ENCODE results near the gene RASD2. TPM values are rescaled to one million over a fixed set of nuclear protein-coding genes. Genes with fewer than 3 reads are reported as not detected.

RASD2 gene
- total RNA-seq, 4 donors from 2014 or later, result 0.06 to 0.26 (median 0.19) TPM; not detected in 1

DNA sequence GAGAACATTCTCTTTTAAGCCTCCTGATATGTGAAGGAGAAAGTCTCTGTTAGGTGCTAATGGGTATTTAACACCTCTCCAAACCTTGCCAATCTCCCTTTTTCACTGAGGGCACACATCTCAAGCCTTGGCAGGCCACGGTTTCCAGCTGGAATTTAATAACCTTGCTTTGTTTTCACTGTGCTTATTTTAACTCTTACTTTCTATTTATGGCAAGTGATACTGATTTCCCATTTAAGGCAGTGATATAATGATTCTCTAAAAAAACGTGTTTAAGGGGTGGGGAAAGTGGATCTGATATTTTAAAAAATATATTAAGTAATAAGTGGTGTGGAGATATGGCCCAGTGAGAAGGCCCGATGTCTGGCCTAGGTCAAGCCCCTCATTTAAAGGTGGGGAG, 1.1 kb upstream of the RASD2 start:
- H3K27ac ChIP-seq, result peak overlapping the region in 3 of 4 donors; percentile 51 to 76 (median 63)
- no peaks in the 10 kb centered on the region for H3K9me3 ChIP-seq
- 8 to 14% methylated on average over 3 of the region's 3 CpGs for WGBS, 2 donors
- H3K4me3 ChIP-seq, result peak overlapping the region in 3 of 4 donors; percentile 43 to 74 (median 57)
- H3K27me3 ChIP-seq, result peaks cover 0 to 79% (median 0%) of the 10 kb centered on the region in 4 donors
- intact Hi-C loops (cut with DNase I), result no loop called here
- no peaks in the 10 kb centered on the region for H3K36me3 ChIP-seq
- no peak for TF ChIP-seq POLR2A (IDR thresholded peaks at IDR 0.05)
- peaks cover 9 to 42% (median 13%) of the 10 kb centered on the region in 3 donors for H3K4me1 ChIP-seq
- no peak for DNase-seq

DNA sequence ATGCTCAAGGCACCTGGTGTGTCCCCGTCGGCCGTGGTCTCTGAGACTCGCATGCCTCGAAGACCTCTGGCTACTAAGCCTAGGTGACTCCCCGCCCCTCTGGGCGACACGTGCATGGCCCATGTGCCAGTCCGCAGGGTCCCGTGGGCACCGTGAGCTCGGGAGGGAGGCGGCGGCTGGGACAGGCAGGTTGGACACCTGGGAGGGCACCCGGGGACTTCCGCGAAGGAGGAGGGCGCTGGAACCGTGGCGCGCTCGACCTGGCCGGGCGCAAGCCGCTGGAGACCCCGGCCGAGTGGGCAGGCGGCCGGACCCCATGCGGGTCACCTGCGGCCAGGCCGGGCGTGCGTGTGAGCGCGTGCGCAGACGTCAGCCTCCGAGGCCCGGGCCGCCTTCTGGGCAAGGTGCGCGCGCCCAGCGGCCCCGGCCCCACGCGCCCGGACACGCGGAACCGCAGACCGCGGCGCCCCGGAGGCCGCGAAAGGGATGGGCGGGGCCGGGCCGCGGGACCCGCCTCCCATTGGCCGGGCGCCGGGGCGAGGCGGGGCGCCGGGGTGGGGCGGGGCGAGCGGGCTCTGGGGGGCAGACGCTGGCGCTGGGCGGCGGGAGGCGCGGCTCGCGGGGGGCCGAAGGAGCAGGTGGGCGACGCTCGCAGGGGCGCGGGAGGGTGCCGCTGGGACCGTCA, 579 bp upstream of the RASD2 start:
- peaks cover 9 to 42% (median 13%) of the 10 kb centered on the region in 3 donors for H3K4me1 ChIP-seq
- peak overlapping the region; percentile 0 to 76 (median 57) for H3K27ac ChIP-seq
- peaks cover 0 to 79% (median 0%) of the 10 kb centered on the region in 4 donors for H3K27me3 ChIP-seq
- intact Hi-C loops (cut with DNase I), result no loop called here
- peak overlapping the region; percentile 29 to 74 (median 50) for H3K4me3 ChIP-seq
- 11 to 13% methylated on average over 4 to 6 of the region's 89 CpGs for WGBS, 2 donors
- no peaks in the 10 kb centered on the region for H3K9me3 ChIP-seq
- TF ChIP-seq, protein P1, sequence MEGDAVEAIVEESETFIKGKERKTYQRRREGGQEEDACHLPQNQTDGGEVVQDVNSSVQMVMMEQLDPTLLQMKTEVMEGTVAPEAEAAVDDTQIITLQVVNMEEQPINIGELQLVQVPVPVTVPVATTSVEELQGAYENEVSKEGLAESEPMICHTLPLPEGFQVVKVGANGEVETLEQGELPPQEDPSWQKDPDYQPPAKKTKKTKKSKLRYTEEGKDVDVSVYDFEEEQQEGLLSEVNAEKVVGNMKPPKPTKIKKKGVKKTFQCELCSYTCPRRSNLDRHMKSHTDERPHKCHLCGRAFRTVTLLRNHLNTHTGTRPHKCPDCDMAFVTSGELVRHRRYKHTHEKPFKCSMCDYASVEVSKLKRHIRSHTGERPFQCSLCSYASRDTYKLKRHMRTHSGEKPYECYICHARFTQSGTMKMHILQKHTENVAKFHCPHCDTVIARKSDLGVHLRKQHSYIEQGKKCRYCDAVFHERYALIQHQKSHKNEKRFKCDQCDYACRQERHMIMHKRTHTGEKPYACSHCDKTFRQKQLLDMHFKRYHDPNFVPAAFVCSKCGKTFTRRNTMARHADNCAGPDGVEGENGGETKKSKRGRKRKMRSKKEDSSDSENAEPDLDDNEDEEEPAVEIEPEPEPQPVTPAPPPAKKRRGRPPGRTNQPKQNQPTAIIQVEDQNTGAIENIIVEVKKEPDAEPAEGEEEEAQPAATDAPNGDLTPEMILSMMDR (IDR thresholded peaks at IDR 0.05), result no peak
- no peak for TF ChIP-seq POLR2A (IDR thresholded peaks at IDR 0.05)
- no peak for DNase-seq
- H3K36me3 ChIP-seq, result no peaks in the 10 kb centered on the region

DNA sequence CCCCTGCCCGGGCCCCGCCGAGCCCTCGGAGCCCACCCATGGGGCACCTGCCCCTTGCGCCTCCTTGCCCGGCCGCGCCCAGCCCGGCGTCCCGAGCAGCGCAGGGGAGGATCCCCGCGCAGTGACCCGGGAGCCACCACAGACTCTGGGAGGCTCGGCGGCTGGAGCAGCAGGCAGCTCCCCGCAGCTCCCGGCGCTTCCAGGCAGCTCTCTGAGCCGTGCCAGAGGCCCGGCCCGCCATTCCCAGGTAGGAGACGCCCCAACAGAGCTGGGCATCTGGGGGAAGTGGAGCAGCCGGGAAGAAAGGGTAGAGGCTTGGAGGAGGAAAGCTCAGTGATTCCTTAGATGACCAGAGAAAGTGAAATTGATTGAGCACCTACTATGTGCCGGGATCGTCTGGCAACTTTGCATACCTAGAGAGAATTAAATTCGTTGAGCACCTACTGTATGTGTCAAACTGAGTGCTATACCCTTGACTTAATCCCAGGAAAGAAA, 670 bp downstream of the RASD2 start:
- intact Hi-C loops (cut with DNase I), result no loop called here
- Histone ChIP-seq H3K27ac (peak overlapping the region in 1 of 4 donors; percentile 63), H3K9me3 (no peaks in the 10 kb centered on the region), H3K4me3 (peak overlapping the region; percentile 29 to 74 (median 50)), H3K4me1 (peaks cover 9 to 42% (median 13%) of the 10 kb centered on the region in 3 donors), H3K27me3 (peaks cover 0 to 86% (median 0%) of the 10 kb centered on the region in 4 donors), H3K36me3 (no peaks in the 10 kb centered on the region)
- 18 to 27% methylated on average over 3 to 5 of the region's 28 CpGs for WGBS, 2 donors
- no peak for DNase-seq
- TF ChIP-seq, protein P1 (IDR thresholded peaks at IDR 0.05), result no peak
- no peak for TF ChIP-seq POLR2A (IDR thresholded peaks at IDR 0.05)

DNA sequence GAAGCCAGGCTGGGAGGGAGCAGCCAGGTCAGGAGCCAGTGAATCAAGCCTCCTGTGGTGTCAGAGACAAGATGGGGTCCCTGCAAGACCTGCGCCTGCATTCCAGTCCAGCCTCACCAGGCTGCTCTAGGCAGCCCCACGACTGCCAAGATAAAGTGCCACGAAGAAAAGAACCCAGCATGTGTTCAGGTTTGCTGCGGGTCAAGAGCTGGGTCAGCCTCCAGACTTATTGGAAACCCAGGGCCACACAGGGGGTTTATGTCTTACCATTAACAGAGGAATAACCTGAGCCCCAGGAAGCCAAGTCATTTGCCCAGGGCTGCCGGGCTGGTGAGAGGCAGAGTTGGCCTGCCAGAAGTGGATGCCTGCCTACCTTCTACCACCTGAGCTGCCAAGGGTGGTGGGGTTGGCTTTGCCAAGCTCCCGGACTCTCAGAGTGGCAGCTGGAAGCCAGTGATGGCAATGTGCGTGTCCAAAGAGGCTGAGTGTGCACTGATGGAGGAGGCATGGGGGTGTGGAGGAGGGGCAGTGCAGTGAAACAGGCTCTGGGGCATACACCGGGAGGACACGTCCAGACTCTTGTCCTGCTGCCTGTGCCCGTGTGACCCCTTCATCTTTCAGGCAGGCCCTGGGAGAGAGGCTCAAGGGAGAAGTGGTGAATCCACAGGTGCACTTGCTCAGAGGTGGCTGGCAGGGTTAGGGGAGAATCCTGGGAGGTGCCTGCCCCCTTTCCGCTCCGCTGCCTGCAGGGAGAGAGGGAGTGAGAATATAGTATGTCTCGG, 1.7 kb downstream of the RASD2 start:
- H3K36me3 ChIP-seq, result no peaks in the 10 kb centered on the region
- peak overlapping the region in 2 of 4 donors; percentile 57 to 74 for H3K4me3 ChIP-seq
- peaks cover 9 to 42% (median 13%) of the 10 kb centered on the region in 3 donors for H3K4me1 ChIP-seq
- H3K9me3 ChIP-seq, result no peaks in the 10 kb centered on the region
- H3K27ac ChIP-seq, result no peak overlapping the region
- TF ChIP-seq POLR2A (IDR thresholded peaks at IDR 0.05), result no peak
- TF ChIP-seq, protein P1 (IDR thresholded peaks at IDR 0.05), result no peak
- no peak for DNase-seq
- intact Hi-C loops (cut with DNase I), result no loop called here
- WGBS, 2 donors, result 44 to 47% methylated on average over 7 to 11 of the region's 13 CpGs
- peaks cover 0 to 91% (median 0%) of the 10 kb centered on the region in 4 donors for H3K27me3 ChIP-seq

DNA sequence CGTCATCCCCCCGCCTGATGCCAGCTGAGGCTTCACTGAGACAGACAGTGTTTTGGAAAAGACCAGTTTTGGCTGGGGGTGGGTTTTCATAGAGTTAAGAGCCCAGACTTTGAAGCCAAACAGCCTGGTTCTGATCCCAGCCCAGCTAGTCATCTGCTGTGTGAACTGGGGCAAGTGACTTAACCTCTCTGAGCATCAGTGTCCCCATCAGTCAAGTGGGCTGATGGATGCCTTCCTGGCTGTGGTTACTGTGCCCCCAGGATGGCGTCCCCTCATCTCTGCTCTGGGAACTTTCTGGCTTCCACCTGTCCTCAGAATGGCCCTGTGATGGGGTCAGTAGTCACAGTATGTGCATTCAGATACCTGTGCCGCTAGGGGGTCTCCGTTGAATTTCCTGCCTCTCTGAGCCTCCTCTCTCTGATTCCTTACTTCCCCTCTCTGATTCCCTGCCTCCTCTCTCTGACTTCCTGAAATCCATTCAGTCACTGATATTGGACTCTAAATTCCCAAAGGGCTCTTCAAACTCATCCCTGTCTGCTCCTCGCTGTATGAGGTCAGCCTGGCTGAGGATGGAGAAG, 2.4 kb downstream of the RASD2 start:
- TF ChIP-seq POLR2A (IDR thresholded peaks at IDR 0.05), result no peak
- TF ChIP-seq, protein P1 (IDR thresholded peaks at IDR 0.05), result no peak
- WGBS, 2 donors, result 37 to 47% methylated on average over 4 to 6 of the region's 6 CpGs
- Histone ChIP-seq H3K27me3 (peaks cover 0 to 97% (median 0%) of the 10 kb centered on the region in 4 donors), H3K27ac (no peak overlapping the region), H3K36me3 (no peaks in the 10 kb centered on the region), H3K9me3 (no peaks in the 10 kb centered on the region), H3K4me3 (peak overlapping the region in 1 of 4 donors; percentile 57), H3K4me1 (peaks cover 9 to 42% (median 13%) of the 10 kb centered on the region in 3 donors)
- DNase-seq, result no peak
- intact Hi-C loops (cut with DNase I), result no loop called here

Data from esophagus squamous epithelium (tissue), 5 donors.